ENCODE measurements around the gene GDPGP1. TPM values are rescaled to one million over a fixed set of nuclear protein-coding genes. Genes with fewer than 3 reads are reported as not detected.
A peak's percentile ranks its signal among the peaks of the same experiment; 100 is the strongest.
"Not testable (repeated sequence)": the region's sequence is repeated elsewhere in the genome, so short reads cannot be mapped to it uniquely, and the experiment has no call there.

The GDPGP1 gene
- total RNA-seq, 1 donor from 2014 or later: 9.1 TPM

DNA sequence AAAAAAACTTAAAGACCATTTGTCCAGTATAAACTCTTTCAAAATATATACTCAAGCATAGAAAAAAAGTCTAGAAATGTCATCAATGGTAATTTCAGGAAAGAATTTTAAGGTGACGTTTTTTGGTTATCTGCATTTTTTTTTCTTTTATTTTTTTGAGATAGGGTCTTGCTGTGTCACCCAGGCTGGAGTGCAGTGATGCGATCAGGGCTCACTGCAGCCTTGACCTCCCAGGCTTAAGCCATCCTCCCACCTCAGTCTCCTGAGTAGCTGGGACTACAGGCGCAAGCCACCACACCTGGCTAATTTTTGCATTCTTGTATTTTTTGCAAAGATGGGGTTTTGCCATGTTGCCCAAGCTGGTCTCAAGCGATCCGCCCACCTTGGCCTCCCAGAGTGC lies 46.7 kb downstream of the GDPGP1 start:
- intact Hi-C loops (cut with DNase I); ATAC-seq (ENCODE audit: poor library complexity); DNase-seq: not testable (repeated sequence)

DNA sequence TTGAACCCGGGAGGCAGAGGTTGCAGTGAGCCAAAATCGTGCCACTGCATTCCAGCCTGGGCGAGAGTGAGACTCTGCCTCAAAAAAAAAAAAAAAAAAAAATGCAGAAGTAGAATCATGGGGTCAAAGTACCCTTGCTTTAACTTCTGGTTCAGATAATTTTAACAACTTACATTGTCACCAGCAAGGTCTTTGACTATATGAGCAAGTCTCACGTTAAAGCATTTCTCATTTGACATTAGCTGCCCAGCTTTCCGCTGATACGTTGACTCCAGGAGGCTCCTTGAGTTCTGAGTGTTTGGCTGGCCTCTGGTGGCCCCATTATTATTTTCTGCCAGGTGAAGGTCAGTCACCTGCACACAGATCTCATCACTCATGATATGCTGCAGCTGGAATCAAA lies 47.6 kb downstream of the GDPGP1 start:
- ATAC-seq (ENCODE audit: poor library complexity); intact Hi-C loops (cut with DNase I); DNase-seq: not testable (repeated sequence)

DNA sequence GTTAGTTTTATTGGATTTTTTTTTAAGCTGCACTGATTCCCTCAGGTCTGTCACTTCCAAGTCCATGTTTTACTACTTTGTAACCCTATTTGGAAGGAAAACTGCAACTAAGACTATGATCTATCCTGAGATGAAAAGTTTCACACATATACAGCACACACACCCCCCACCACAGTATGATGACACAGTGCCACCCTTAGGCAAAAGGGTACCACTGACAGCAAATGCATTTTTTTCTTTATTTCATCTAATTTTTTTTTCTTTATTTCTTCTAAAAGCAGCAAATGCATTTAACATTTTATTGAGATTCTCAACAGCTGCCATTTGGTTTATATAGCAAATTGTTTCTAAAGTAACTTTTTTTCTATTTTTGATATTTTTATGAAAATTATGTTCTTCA lies 52.7 kb downstream of the GDPGP1 start:
- DNase-seq (no peak), ATAC-seq (ENCODE audit: poor library complexity) (no peak)
- intact Hi-C loops (cut with DNase I): no loop called here

DNA sequence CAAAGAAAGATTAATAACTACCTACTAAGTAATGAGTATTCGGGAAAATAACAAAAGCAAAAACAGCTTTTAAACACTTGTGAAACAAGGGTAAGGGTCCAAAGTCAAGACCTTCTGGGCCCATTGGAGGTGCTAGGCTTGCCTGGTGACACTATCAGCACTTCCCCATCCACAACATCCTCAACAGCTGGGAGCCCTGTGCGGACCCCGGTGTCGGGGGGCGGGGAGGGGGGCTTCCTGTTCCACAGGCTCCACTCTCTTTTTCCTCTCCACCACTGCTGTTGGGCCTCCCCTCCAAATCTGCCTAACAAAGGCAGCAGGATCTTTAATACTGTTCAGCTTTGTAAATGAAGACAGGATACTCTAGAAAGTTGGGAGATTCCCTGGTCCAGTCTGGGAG lies 53.1 kb downstream of the GDPGP1 start:
- ATAC-seq (ENCODE audit: poor library complexity) (no peak), DNase-seq (no peak)
- intact Hi-C loops (cut with DNase I): no loop called here

DNA sequence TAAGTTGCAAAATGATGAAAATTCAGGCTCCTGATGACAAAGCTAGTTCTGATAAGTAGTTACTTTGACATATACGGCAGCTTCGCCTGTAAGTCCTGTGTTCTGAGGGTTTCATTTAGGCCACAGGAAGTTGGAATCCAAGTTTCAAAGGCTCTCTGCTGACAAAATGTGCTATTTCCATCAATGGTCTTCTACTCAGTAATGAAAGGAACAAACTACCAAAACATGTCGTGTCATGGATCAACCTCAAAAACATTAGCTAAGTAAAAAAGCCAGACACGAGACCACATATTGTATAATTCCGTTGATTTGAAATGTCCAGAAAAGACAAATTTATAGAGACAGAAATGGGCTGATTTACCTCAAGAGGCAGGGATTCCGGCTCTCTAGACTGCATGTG lies 53.9 kb downstream of the GDPGP1 start:
- intact Hi-C loops (cut with DNase I): no loop called here
- ATAC-seq (ENCODE audit: poor library complexity): no peak
- DNase-seq: no peak

DNA sequence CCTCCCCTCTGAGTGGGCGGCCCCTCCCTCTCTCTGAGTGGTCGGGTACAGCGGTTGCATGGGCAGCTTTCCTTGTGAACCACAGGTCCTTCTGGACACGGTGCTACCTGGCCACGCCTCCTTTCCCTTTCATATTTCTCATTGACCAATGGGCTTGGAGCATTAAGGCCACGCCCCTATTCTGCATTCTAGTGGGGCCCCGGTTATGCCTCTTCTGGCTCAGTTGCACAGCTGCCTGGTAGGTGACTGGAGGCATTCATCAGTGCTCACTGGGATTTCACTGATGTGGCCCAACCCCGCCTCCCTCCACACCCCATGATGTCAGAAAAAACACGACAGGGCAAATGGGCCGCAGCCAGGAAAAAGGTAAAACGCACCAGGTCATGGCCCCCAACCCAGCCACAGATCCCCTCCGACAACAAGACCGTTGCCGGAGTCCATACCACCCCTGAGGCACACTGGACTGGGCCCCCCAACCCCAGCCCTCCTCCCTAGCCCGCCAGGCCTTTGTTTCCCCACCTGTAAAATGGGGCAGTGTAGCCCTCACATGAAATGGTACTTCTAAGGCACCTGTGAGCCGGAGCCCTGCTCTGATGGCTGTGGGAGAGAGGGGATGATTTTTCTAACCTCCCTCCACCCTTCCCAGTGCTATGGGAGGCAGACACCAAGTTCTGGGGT lies 57.8 kb downstream of the GDPGP1 start:
- DNase-seq (no peak), ATAC-seq (ENCODE audit: poor library complexity) (no peak)
- intact Hi-C loops (cut with DNase I): no loop called here

DNA sequence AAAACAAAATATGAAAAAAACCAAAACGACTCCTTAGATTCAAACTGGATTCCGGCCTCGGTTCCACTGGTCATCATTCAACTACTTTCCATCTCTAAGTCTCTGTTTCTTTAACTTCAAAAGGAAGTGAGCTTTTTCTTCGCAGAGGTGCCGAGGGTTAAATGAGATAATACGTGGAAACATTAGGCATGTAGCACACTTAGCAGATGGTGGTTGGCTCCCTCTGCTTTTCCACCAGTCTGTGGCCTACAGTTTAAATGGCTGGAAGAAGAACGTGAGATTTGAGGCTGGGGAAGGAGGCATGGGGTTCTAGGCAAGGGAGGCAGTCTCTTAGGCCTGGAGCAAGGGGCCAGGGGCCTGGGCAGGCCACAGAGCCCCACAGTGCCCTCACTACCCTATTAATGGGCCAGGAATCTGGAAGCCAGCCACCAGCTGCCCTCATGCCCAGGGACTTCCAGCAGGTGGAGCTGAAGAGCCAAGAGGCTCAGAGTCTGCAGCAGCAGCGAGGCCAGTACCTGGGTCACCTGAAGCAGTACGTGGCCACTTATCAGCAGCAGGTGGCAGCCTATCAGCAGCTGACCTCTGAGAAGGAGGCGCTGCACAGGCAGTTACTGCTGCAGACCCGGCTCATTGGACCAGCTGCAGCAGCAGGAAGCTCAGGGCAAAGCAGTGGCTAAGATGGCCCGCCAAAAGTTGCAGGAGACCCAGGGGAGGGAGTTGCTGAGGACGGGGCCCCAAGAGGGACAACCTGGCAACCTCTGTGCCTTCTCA lies 59.2 kb downstream of the GDPGP1 start:
- intact Hi-C loops (cut with DNase I): not testable (repeated sequence)
- peak; percentile 79 for DNase-seq
- peak; percentile 46 for ATAC-seq (ENCODE audit: poor library complexity)

DNA sequence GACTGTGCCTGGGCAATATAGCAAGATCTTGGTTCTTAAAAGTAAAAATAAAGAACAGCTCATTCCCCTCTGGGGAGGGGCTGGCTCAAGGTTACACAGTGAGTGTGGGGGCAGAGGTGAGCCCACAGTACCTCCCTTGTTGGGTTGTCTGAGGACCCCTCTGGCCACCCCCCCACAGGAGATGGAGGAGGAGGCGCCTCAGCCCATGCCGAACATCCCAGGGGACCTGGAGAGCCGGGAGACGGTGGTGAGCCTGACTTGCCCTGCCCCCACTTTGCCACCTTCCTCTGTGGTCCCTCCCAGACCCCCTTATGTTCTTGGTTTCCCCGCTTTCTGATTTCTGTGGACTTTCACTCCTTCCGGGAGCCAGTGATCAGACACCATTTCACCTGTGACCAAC lies 60.1 kb downstream of the GDPGP1 start:
- intact Hi-C loops (cut with DNase I): no loop called here
- no peak for DNase-seq
- ATAC-seq (ENCODE audit: poor library complexity): no peak

DNA sequence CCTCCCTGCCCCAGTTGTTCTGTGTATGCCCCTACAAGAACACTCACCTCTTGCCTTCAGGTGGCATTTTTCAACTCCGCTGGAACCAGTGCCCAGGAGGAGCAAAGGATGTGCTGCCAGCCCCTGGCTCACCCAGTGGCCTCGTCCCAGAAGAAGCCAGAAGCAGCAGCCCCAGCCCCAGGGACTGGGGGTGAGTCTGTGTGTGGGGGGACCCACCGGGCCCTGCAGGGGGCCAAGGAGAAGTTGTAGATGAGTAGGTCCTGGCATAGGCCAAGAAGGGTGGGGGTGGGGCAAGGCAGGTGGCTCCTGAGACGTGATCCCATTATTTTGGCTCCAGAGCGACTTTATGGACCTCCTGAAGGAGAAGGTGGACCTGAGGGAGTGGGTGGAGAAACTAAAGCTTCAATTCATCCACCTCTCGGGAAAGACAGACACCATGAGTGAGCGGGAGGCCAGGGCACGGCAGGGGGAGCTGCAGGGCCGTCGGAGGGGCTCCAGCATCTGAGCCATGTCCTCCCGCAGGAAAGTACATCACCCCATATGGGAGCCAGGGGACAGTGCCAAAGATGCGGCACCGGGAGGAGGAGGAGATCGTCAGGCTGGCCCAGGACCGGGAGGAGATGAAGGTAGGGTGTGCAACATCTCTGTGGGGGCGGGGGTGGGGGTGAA lies 60.7 kb downstream of the GDPGP1 start:
- DNase-seq (no peak), ATAC-seq (ENCODE audit: poor library complexity) (no peak)
- intact Hi-C loops (cut with DNase I): no loop called here

DNA sequence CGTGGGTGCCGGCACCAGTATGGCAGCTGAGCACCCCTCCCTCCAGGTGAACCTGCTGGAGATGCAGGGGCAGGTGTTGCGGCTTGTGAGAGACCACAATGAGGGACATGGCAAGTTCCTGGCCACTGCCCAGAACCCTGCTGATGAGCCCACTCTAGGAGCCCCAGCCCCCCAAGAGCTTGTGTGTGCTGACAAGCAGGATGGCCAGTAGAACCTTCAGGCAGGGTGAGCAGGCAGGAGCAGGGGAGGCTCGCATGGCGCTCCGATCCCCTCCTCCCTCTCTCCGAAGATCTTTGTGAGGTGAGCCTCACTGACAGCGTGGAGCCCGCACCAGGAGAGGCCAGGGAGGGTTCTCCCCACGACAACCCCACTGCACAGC lies 61.2 kb downstream of the GDPGP1 start:
- no peak for DNase-seq
- intact Hi-C loops (cut with DNase I): no loop called here
- peak; percentile 22 for ATAC-seq (ENCODE audit: poor library complexity)

Other genes with a start within 250 kb of the GDPGP1 start
- 4.9 TPM for gene ZNF710, start 232.9 kb upstream of the GDPGP1 start, total RNA-seq
- gene IDH2, start 131.7 kb upstream of the GDPGP1 start, total RNA-seq: 1,067 TPM
- 24.6 TPM for gene SEMA4B, start 32.9 kb upstream of the GDPGP1 start, total RNA-seq
- gene CIB1, start 268 bp upstream of the GDPGP1 start, total RNA-seq: 71.6 TPM
- gene TTLL13, start 15.3 kb downstream of the GDPGP1 start, total RNA-seq: not detected
- 122 TPM for gene NGRN, start 31.5 kb downstream of the GDPGP1 start, total RNA-seq
- gene ZNF774, start 118.1 kb downstream of the GDPGP1 start, total RNA-seq: 2.2 TPM
- gene IQGAP1, start 154.0 kb downstream of the GDPGP1 start, total RNA-seq: 39.4 TPM

Measured in Right ventricle myocardium superior (tissue), 1 donor.